Uterus (tissue), 2 donors: ENCODE data around the gene EIF4E2.

Experiments used
- CTCF ChIP-seq, 4 experiments: fragments of 200-600 bp in 2 of 4; fragments of 450-650 bp in 2 of 4; sonication (generic) in 2 of 4; IDR thresholded peaks; one replicate each; pipeline ENCODE4 v1.5.1; 2016 to 2019; ENCODE audit warnings: antibody characterized with exemption in 4 of 4, mild to moderate bottlenecking in 2 of 4, moderate library complexity in 1 of 4
- POLR2A ChIP-seq, 2 donors: fragments of 450-650 bp; IDR thresholded peaks; one replicate each; pipeline ENCODE4 v1.6.1; 2016; ENCODE audit warnings: antibody characterized with exemption in 2 of 2, mild to moderate bottlenecking in 1 of 2, moderate library complexity in 1 of 2

GRCh38 chr2:232529806-232530547 lies 20.5 kb upstream of the EIF4E2 start:
- TF ChIP-seq CTCF (IDR thresholded peaks at IDR 0.05), result no peak
- TF ChIP-seq POLR2A (IDR thresholded peaks at IDR 0.05), result no peak
